Osteoblast (primary cell): ENCODE results near the gene NARS2. TPM values are rescaled to one million over a fixed set of nuclear protein-coding genes. Genes with fewer than 3 reads are reported as not detected.
"Not testable (repeated sequence)": the region's sequence is repeated elsewhere in the genome, so short reads cannot be mapped to it uniquely, and the experiment has no call there.

Experiments
- DNase-seq: peaks from one replicate; pipeline ENCODE4 v3.0.0; 2011; ENCODE audit warnings: low spot score, mixed read lengths; ENCODE audit not compliant: insufficient read length; ENCODE audit errors: missing footprints
- H2AFZ ChIP-seq: 2 replicates; pipeline ENCODE4 v1.6.0; 2011; ENCODE audit warnings: mild to moderate bottlenecking, low read length
- H3K27ac ChIP-seq: 2 replicates; pipeline ENCODE4 v1.5.1; 2011; ENCODE audit warnings: mild to moderate bottlenecking, low read depth, low read length, moderate library complexity
- H3K27me3 ChIP-seq: 2 replicates; pipeline ENCODE4 v1.6.0; 2012; ENCODE audit warnings: mild to moderate bottlenecking, control low read depth, inconsistent platforms, low read length, moderate library complexity; ENCODE audit not compliant: insufficient read depth
- H3K36me3 ChIP-seq: 2 replicates; pipeline ENCODE4 v1.5.1; 2011; ENCODE audit warnings: mild to moderate bottlenecking, low read length, control low read depth, moderate library complexity; ENCODE audit not compliant: insufficient read depth
- H3K4me1 ChIP-seq: 2 replicates; pipeline ENCODE4 v1.5.1; 2011; ENCODE audit warnings: mild to moderate bottlenecking, low read length, control low read depth, moderate library complexity; ENCODE audit not compliant: insufficient read depth
- H3K4me2 ChIP-seq: 2 replicates; pipeline ENCODE4 v1.6.0; 2011; ENCODE audit warnings: mild to moderate bottlenecking, low read length; ENCODE audit not compliant: insufficient read depth
- H3K4me3 ChIP-seq: fragments of 200-600 bp; sonication (generic); 3 replicates; pipeline ENCODE4 v1.5.1; 2012; ENCODE audit warnings: mild to moderate bottlenecking, low read length, inconsistent platforms; ENCODE audit not compliant: insufficient read depth
- H3K79me2 ChIP-seq: 2 replicates; pipeline ENCODE4 v1.6.0; 2012; ENCODE audit warnings: mild to moderate bottlenecking, low read length, control low read depth, inconsistent platforms; ENCODE audit not compliant: insufficient read depth
- H3K9me3 ChIP-seq: 2 replicates; pipeline ENCODE4 v1.5.1; 2011; ENCODE audit warnings: low read depth, low read length, control low read depth
- H4K20me1 ChIP-seq: 2 replicates; pipeline ENCODE4 v1.6.0; 2012; ENCODE audit warnings: mild to moderate bottlenecking, low read length, control low read depth; ENCODE audit not compliant: insufficient read depth
- total RNA-seq: library from RNA; depleted of rRNA; stranded (reverse); fragments of >200 nt; gene quantifications from 2 replicates; pipeline ENCODE4 v1.2.3, GENCODE V29; 2012
- TF ChIP-seq, protein P1 (sequence below): IDR thresholded peaks from 2 replicates; pipeline ENCODE4 v1.5.1; 2011; ENCODE audit warnings: mild to moderate bottlenecking, low read depth, low read length, moderate library complexity; ENCODE audit errors: extremely low read depth

Gene NARS2
- total RNA-seq, 1 donor = 19.5 TPM

DNA sequence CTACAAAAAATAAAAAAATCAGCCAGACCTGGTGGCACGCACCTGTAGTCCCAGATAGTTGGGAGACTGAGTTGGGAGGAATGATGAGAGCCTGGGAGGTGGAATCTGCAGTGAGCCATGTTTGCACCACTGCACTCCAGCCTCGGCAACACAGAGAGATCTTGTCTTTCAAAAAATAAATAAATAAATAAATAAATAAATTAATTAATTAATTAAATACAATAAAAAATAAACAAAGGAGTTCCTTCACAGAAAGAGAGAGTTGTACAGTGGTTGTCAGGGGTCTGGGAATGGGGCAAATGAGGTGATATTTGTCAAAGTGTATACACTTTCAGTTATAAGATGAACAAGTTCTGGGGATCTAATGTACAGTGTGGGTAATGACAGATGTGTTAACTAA, 107.3 kb downstream of the NARS2 start:
- DNase-seq = no peak
- TF ChIP-seq, protein P1, sequence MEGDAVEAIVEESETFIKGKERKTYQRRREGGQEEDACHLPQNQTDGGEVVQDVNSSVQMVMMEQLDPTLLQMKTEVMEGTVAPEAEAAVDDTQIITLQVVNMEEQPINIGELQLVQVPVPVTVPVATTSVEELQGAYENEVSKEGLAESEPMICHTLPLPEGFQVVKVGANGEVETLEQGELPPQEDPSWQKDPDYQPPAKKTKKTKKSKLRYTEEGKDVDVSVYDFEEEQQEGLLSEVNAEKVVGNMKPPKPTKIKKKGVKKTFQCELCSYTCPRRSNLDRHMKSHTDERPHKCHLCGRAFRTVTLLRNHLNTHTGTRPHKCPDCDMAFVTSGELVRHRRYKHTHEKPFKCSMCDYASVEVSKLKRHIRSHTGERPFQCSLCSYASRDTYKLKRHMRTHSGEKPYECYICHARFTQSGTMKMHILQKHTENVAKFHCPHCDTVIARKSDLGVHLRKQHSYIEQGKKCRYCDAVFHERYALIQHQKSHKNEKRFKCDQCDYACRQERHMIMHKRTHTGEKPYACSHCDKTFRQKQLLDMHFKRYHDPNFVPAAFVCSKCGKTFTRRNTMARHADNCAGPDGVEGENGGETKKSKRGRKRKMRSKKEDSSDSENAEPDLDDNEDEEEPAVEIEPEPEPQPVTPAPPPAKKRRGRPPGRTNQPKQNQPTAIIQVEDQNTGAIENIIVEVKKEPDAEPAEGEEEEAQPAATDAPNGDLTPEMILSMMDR = no peak
- no peak overlapping the region for H2AFZ ChIP-seq
- no peaks in the 10 kb centered on the region for H3K36me3 ChIP-seq
- H3K9me3 ChIP-seq = no peaks in the 10 kb centered on the region
- no peaks in the 10 kb centered on the region for H3K27me3 ChIP-seq
- H3K79me2 ChIP-seq = no peaks in the 10 kb centered on the region
- no peak overlapping the region for H3K4me3 ChIP-seq
- H3K4me1 ChIP-seq = no peaks in the 10 kb centered on the region
- H3K27ac ChIP-seq = no peak overlapping the region
- H3K4me2 ChIP-seq = no peak overlapping the region
- H4K20me1 ChIP-seq = no peaks in the 10 kb centered on the region

DNA sequence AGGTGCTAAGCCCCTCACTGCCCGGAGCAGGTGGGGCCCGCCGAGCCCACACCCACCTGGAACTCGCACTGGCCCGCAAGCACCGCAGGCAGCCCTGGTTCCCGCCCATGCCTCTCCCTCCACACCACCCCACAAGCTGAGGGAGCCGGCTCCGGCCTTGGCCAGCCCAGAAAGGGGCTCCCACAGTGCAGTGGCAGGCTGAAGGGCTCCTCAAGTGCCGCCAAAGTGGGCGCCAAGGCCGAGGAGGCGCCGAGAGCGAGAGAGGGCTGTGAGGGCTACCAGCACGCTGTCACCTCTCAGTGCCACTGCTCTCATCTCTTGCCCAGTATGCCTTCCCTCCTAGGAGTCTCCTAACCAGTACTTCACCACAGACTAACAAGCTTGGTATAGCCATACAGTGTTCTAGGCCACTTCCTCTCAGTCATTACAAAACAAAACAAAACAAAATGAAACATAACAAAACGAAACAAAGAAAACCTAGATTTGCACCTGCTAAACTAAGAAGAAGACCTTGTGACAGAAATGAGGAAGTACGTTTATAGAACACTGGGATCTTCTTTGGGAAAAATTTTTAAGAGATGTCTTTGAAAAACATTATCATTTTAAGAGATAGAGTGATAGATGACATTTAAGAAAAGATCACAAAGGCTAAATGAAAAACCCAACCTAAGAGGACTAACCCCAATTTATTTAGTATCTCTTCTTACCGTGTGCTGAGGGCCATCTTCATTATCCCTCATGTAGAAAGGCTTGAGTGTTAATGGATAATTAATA, 109.3 kb downstream of the NARS2 start:
- H3K79me2 ChIP-seq = no peaks in the 10 kb centered on the region
- TF ChIP-seq, protein P1 = no peak
- no peak overlapping the region for H3K27ac ChIP-seq
- H3K4me2 ChIP-seq = no peak overlapping the region
- H3K36me3 ChIP-seq = no peaks in the 10 kb centered on the region
- H2AFZ ChIP-seq = no peak overlapping the region
- H3K9me3 ChIP-seq = no peaks in the 10 kb centered on the region
- H3K4me1 ChIP-seq = peaks cover 7% of the 10 kb centered on the region
- DNase-seq = no peak
- H3K27me3 ChIP-seq = no peaks in the 10 kb centered on the region
- H3K4me3 ChIP-seq = no peak overlapping the region
- H4K20me1 ChIP-seq = no peaks in the 10 kb centered on the region

DNA sequence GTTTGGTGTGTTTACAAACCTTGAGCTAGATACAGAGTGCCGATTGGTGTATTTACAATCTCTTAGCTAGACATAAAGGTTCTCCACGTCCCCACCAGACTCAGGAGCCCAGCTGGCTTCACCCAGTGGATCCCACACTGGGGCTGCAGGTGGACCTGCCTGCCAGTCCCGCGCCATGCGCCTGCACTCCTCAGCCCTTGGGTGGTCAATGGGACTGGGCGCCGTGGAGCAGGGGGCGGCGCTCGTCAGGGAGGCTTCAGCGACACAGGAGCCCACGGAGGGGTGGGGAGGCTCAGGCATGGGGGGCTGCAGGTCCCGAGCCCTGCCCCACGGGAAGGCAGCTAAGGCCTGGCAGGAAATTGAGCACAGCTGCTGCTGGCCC, 109.9 kb downstream of the NARS2 start:
- H3K27me3 ChIP-seq, H3K4me3 ChIP-seq, H2AFZ ChIP-seq, H3K79me2 ChIP-seq, H3K36me3 ChIP-seq, H3K27ac ChIP-seq, H4K20me1 ChIP-seq, DNase-seq, H3K9me3 ChIP-seq, H3K4me2 ChIP-seq: not testable (repeated sequence)
- peaks cover 13% of the 10 kb centered on the region for H3K4me1 ChIP-seq

DNA sequence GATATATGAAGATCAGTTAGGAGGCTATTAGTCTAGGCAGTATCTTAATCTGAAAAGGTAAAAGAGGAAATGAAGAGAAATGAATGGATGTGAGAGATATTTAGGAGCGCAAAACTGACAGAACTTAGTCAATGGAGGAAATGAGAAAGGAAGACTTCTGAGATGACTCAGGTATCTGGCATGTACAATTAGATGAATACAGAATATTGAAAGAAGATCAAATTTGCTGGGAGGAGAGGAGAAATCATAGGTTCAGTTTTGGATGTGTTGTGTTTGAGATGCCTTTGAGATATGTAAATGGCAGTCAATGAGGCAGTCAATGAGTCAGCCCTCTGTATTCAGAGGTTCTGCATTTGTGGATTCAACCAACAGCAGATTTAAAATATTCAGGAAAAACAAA, 114.2 kb downstream of the NARS2 start:
- Histone ChIP-seq H3K4me3 (no peak overlapping the region), H4K20me1 (no peaks in the 10 kb centered on the region), H2AFZ (no peak overlapping the region), H3K4me2 (no peak overlapping the region), H3K36me3 (no peaks in the 10 kb centered on the region), H3K79me2 (no peaks in the 10 kb centered on the region), H3K27ac (no peak overlapping the region), H3K4me1 (peaks cover 13% of the 10 kb centered on the region), H3K27me3 (no peaks in the 10 kb centered on the region), H3K9me3 (no peaks in the 10 kb centered on the region)
- DNase-seq = peak; percentile 89
- TF ChIP-seq, protein P1 = no peak
